Stimulated activated CD4-positive, alpha-beta T cell treated with anti-CD3 and anti-CD28 coated beads, Interleukin-4, amount 100 ng/mL, for 1 hour (primary cell): ENCODE results near the gene PITX3.
A peak's percentile ranks its signal among the peaks of the same experiment; 100 is the strongest.
"Not testable (repeated sequence)": the region's sequence is repeated elsewhere in the genome, so short reads cannot be mapped to it uniquely, and the experiment has no call there.

Source experiments
- DNase-seq: peaks from one replicate; pipeline ENCODE4 v3.0.0-alpha.2; 2020

Gene PITX3

DNA sequence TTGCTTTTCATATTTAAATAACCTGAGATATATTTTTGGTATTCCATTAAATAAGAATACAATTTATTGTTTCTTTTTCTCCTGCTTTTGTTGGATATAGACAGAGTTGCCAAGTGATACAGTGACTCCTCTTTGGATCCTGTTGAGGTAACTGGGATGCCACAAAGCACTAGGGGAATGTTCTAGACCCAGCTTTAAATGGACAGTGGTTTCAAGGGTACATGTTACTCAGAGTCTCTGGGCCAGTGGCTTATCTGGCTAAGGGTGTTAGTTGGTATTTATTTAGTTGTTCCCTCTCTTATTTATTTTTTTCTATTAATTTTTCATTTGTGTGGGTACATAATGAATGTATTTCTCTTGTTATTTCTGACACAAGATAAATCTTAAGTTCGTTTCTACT lies 13.1 kb upstream of the PITX3 start:
- no peak for DNase-seq

DNA sequence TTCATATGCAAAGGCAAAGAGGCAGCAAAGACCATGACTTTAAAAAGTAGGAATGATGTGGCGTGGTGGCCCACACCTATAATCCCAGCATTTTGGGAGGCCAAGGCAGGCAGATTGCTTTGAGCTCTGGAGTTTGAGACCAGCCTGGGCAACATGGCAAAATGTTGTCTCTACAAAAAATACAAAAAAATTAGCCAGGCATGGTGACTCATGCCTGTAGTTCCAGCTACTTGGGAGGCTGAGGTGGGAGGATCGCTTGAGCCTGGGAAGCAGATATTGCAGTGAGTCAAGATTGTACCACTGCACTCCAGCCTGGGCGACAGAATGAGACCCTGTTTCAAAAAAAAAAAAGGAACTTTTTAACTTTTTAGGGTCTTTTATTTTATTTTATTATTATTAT lies 11.2 kb upstream of the PITX3 start:
- DNase-seq, result not testable (repeated sequence)

DNA sequence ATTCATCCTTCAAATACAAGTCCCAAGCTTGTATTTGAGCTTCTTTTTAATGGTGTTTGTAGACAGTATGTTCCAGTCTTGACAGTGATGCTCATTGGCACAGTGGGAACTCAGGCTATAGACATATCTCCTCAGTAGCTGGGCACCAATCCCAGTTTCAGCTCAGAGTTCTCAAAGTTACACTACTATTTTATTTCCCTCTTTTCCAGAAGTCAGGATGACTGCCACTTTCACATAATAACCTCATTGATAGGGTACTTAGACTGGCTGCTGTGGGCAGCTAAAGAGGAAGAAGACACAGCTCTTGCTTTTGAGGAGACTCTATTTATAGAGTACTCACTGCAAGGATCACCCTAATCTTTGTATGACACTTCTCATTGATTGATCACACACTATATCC lies 6.4 kb upstream of the PITX3 start:
- DNase-seq, result no peak

DNA sequence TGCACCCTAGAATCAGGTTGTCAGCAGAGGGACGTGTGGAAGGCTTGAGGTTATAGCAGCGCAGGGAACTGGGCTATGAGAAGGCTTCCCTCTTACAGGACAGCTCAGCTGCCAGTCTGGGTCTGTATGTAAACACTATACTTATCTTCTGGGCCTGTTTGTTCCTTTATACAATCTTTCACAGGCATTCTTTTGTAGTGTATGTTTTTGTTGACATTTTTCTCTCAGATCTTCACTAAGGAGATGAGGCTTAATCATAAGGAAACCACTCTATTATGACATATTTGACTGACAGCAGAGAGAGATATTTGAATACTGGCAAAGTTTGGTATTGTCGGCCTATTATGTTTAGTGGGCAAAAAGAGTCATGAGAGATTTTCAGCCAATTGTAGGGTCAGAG lies 4.9 kb upstream of the PITX3 start:
- no peak for DNase-seq

DNA sequence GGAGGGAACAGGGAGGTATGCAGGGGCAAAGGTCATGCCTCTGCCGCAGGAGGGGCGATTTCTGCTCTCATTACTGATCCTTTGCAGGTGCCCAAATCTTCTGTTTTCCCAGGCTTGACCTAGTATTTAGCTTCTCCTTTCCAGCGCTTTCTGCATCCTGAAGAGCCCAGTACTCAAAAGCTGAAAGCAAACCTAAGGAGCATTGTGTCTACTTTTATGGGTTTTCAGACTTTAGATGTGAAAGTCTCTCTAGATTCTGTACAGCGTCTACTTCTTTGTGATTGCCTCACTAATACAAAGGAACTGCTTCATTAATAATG lies 4.6 kb upstream of the PITX3 start:
- DNase-seq, result no peak

DNA sequence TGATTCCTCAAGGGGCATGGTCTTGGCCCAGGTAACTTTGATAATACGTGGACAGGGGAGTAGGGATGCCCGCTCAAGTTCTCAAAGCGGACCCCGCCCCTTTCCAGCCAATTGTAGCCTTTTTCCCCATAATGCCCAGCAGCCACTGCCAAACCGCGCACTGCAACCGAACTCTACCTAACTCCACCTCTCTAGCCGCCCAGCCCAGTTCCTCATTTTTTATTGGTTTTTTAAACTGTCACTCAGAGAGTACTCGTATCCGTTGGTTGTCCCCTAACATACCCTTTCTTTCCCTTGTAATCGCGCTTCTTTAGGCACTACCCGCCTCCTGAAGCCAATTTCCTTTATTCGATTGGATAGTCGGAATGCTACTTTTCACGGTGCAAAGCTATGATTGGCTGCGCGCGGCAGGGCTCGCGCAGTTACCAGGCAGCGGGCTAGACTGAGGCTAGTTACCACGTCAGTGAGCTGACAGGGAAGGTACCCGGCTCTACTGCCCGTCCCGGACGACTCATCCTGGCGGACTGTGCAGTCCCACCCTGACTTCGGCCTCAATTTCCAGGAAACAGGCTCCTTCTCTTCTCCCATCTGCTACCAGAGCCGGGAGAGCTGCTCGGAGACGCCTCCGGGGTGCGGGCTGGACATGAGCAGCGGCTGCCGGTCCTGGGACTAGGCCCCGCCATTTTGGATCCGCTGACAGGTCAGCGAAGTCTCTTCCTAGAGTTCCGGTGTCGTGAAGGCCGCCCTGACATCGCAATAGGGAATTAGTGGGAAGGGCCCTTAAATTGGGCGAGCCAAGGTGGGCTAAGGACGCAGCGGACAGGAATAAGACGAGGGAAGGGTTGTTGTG lies 4.0 kb upstream of the PITX3 start, which contains the start of gene GBF1:
TSS of gene GBF1 (plus strand) at position 451 of the 850 bp plus-strand sequence. CDS start 13,407 bp downstream, outside the sequence.
- peak; percentile 83 for DNase-seq

DNA sequence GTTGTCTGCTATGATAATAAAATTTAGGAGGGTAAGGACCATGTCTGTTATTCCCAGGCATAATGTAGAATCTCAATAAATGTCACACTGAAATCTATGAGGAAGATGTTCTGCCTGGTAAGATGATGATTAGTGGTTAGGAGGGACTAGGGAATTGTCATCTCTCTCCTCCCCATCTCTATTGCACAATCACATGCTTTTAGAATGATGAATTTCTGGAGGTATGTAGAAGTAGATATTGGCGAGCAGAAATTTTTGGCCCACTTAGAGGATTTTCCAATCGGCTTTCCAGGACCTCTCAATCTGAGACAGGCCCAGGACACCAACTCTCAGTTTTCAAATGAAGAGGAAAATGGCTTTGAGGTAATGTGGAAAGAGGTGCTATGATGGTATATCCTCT lies 2.0 kb upstream of the PITX3 start:
- DNase-seq, result no peak

DNA sequence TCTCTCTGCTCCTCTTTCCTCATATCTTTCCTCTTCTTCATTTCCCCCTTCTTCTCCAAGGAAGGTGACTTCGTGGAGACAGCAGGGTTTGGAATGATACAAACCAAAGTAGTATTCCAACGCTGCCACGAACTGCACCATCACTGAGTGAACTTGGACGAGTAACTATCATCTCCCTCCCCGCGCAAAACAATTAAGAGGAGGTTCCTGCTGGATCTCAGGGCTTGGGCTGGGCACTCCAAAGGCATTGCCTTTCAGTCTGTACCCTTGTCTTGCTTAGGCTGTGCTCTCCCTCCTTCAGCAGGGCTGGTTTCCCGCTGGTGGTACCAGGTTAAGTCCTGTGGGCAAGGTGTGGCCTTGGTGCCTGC lies 790 bp upstream of the PITX3 start:
- DNase-seq, result no peak

DNA sequence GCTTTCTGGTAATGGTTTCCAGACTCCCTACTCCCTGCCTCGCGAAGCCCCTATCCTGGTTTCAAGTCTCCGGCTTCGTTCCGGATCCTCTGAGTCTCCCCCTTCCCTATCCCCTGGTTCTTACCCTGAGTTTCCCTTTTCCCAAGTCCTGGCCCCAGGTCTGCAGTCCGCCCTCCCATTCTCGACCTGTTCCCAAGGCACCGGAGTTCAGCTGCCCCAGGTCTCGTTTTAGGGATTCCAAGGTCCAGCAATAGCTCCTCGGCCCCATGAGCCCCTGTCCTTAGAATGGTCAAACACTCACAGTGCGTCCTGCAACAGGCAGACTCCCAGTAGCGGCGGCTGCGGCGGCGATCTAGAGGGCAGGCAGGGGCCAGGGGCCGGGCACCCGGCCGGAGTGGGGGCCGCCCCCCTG lies 274 bp downstream of the PITX3 start:
- peak; percentile 5 for DNase-seq

DNA sequence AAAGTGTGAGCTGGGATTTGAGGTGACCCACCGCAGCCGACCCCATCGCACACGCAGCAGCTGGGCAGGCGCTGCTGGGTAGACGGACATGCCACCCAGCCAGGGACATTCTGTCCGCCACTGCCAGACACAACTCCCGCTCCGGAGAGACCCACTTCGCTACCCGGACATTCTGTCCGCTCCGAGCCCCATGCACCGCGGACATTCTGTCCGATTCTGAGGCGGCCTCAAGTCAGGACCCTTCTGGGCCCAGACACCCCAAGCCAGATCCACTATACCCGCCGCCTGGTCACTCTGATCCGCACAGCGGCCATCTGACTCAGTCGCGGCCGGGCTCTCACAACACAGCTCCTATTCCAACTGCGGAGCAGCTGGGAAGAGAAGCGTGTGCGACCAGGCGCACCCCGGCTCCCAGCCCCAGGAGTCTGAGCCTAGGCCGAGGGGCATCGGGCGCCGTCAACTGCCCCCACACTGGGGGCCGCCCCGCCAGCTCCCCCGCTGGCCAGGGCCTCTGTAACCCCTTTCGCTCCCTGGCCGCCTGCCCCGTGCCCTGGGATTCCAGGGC lies 763 bp downstream of the PITX3 start:
- no peak for DNase-seq

DNA sequence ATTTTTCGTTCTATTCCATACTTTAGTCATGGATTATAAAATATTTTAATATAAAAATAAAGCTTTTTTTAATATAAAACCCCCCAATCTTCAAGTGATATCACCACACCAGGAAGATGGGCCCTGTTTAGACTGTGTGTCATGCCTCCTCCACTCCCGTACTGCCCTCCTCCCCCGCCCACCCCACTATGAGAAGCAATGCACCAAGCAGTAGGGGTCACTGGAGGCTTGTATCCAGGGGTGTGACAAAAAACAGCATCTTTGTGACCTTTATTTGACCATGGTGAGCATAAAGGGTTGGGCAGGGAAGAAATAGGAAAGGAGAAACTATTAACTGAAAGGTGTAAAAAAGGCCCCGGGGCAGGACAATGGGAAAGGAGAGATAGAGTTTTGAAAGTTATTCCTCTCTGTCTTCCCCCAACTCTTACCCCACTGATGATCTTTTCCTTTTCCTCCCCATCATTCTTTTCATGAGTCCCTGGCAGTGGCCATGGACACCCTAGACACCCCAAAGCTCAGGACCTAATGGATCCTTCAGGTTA lies 3.5 kb downstream of the PITX3 start:
- DNase-seq, result no peak

DNA sequence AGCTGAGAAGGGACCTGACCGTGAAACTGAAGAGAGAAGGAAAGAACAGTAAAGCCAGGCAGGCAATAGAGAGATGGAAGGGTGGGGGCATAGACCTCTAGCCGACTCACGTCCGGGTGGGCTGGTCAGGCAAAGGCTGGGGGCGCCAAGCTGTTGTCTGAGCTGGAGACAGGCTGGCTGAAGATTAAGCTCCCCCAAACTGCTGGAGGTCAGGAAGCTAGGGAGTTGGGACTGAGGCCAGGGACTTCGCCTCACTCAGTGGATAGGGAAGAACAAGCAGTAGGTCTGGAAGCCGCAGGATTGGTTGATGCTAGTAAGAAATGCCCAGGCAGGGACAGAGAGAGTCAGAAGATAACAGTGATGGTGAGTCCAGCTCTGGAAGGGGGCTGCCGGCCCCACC lies 5.3 kb downstream of the PITX3 start:
- DNase-seq, result no peak

DNA sequence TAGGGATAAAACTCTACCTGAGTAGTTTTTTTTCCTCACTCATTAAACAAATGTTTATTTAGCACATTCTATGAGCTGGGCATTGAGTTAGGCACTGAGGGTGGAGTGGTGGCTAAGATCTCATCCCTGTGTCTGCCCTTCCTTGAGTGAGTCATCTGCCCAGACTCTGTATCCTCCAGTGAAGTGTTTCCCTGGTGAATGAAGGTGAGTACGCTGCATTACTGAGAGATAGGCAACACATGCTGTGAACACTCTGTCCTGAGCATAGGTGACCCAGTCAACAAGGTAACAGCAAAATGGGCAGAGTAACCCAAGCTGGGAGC lies 5.8 kb downstream of the PITX3 start:
- DNase-seq, result no peak

DNA sequence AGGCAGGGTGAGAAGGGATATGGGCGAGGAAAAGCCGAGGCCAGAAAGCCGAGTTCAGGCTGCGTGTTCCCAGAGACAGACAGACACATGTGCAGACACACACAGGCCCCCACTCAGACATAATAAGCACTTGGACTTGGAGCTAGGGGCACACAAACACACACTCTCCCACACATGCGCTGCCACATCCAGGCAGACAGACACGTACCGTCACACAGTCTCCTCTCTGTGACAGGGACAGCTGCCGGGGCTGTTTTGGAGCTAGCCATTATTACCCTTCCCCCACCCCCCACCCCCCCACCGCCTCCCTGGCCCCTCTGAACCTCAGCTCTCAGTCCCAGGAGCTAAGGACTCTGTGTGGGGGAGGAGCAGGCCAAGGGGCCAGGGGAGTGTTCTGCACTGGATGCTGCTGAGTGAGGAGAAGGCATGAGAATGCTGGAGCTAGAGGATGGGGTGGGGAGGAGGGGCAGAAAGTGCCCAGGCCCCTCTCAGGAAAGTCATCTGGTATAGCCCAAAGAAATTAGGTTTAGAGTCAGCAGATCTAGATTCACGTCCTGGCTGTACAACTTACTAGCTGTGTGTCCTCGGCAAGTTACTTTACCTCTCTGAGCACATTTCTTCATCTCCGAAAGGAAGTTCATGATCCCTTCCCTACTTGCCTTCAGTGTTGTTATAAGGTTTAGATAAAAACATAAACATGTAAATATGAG lies 6.3 kb downstream of the PITX3 start:
- no peak for DNase-seq

DNA sequence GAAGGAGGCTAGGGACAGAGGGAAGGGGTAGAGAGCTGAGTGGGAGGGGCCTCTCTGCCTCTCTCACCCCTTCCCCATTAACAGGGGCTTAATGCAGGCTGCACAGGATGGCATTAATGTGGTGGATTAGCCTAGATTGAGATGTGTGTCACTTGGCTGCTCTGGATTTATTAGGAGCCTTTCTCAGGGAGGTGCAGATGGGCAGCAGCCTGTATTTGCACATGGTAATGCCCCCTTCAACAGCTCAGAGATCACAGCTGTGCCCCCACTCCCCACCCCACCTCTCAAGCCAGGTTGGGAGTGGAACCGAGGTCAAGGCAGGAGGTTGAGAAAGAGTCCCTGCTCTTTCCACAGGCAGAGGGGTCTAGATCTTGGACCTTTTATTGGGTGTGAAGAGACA lies 7.3 kb downstream of the PITX3 start:
- no peak for DNase-seq

DNA sequence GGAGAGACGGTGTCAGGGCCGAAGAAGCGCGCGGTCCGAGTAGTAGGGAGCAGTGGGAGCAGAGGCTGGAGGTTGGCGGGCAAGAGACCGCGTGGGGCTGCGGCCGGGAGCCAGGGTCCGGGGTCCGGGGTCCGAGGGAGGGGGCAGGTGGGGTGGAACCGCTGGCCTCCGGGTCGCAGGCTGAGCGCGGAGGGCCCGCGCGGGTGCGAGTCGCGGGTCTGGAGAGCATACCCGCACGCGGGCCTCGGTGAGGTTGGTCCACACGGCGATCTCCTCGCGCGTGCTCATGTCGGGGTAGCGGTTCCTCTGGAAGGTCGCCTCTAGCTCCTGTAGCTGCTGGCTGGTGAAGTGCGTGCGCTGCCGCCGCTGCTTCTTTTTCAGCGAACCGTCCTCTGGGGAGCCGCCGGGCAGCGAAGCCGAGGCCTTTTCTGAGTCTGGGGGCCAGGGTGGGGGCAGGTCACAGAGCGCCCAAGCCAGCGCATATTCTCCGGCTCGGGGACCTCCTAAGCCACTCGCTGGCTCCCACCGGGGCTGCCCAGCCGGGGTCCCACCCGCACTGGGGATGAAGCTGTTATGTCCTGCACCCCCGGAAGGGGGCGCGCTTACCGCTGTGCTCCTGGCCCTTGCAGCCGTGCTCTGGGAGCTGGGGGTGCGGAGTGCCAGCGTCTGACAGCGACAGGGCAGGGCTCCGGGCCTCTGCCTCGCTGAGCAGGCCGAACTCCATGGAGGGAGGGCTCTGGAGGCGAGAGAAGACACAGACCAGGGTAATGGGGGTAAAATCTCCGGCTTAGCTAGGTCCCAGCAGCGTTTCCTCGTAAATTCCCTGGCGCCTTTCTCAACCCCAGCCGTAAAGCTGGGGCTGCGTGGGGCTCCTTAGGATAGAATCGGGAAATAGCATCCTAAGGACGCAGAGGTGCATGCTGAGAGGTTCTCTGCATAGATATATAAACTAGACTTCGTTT lies 9.7 kb downstream of the PITX3 start:
- DNase-seq, result peak; percentile 75

DNA sequence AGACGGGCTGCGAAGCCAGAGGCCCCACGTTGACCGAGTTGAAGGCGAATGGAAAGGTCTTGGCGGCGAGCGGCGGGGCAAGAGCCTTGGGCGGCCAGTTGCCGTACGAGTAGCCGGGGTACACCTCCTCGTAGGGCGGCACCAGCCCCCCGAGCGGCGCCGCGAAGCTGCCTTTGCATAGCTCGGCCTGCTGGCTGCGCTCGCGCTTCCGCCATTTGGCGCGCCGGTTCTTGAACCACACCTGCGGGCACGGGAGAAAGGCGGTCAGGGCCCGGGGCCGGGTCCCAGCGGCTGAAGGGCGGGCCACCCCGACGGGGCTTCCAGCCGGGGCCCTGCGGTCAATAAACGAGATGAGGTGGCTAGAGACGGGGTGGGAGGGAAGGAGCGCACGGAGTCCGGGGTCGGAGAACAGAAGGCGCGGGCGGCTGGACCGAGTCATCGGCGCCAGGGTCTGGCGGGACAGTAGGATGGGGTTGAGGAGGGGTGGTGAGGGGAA lies 10.4 kb downstream of the PITX3 start:
- DNase-seq, result peak; percentile 52

DNA sequence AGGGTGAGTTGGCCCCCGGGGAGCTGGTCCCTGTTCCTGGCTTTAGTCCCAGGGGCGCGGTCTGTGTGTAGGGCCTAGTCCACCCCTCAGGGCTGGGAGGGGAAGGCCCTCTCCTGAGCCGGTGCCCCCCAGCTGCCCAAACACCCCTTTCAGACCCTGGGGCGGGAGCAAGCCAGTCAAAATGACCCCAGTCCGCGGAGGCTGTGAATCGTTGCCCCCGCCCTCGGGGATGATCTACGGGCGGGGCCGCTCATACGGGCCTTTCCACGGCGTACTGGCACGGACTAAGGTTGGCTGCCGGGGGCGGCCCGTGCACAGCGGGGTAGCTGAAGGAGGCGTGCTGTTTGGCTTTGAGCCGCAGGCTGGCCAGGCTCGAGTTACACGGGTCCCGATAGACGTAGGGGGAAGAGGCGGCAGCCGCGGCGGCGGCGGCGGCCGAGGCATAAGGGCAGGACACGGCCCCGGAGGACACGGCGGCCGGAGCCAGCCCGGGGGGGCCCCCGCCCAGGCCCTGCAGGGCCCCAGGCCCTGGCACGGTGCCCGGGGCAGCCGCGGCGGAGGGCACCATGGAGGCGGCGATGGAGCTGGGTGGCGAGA lies 10.9 kb downstream of the PITX3 start:
- DNase-seq, result peak; percentile 46

DNA sequence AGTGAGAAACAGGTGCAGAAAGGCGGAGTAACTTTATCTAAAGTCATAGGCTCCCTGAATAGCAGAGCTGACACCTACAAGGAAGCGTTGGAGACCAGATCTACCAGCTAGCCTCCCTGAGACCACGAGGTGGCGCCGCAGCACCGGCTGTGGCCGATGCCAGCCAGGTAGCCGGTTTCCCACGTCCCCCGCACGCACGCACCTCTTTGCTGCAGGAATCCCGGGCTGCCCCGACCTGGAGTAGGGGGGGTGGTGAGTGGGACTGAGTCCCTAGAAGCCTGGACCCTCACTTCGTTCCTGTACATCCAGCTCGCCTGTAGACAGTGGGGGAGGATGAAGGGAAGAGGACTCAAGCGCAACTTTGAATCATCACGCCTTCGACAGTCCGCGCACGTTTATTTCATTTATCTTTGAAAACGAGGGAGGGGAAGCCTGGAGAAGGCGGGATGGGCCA lies 11.5 kb downstream of the PITX3 start:
- peak; percentile 89 for DNase-seq

DNA sequence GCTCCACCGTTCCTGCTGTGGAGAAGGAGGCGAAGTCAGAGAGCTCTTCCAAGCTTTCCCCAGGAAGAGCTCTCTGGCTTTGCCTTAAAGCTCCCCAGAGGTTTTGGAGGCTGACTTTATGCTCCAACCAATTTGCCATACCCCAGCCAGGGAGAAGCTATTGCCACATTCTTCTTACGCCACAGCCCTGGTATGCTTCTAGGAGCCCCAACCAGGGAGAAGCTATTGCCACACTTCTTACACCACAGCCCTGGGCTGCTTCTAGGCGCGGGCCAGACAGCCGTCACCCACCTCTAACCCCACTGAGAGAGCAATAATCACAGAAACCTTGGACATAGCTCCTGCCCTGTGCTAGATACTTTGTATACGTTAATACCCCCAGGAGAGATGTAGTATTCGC lies 14.3 kb downstream of the PITX3 start:
- DNase-seq, result no peak

DNA sequence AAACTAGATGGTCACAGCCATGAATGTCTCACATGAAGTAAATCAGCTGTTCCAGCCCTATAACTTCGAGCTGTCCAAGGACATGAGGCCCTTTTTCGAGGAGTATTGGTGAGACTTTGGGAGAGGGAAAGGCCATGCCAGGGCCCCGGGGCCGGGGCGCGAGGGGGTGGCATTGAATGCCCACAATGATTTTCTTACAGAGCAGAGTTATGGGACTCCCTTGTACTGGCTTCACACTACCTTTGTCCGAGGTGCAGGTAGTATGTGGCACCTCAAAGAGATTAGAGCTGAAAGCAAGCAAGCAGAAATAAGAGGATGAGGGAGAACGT lies 14.8 kb downstream of the PITX3 start:
- no peak for DNase-seq
